Measurements from ENCODE around the gene ELL2.

ELL2 gene

GRCh38 chr5:95935553-95936100 lies 26.0 kb downstream of the ELL2 start:
- DNase-seq (ENCODE audit: low spot score), result no peak
- peaks cover 41% of the 10 kb centered on the region for H3K4me1 ChIP-seq (ENCODE audit: insufficient read depth, poor library complexity, severe bottlenecking)

GRCh38 chr5:95934207-95934804 lies 27.3 kb downstream of the ELL2 start:
- H3K4me1 ChIP-seq (ENCODE audit: insufficient read depth, poor library complexity, severe bottlenecking), result peaks cover 40% of the 10 kb centered on the region
- ATAC-seq (ENCODE audit: low read depth), result no peak
- H3K27me3 ChIP-seq (ENCODE audit: insufficient read depth, poor library complexity, severe bottlenecking), result no peaks in the 10 kb centered on the region

More at GRCh38 chr5:95935553-95936100, 26.0 kb downstream of the ELL2 start:
- TF ChIP-seq CTCF (IDR thresholded peaks at IDR 0.05; ENCODE audit: poor library complexity, severe bottlenecking), result no peak
- Histone ChIP-seq H3K36me3 (ENCODE audit: low read depth) (peaks cover 99% of the 10 kb centered on the region), H3K27me3 (ENCODE audit: insufficient read depth, poor library complexity, severe bottlenecking) (no peaks in the 10 kb centered on the region), H3K27ac (ENCODE audit: poor library complexity, severe bottlenecking) (peak overlapping the region; percentile 11), H3K4me3 (ENCODE audit: severe bottlenecking) (no peak overlapping the region), H3K9me3 (ENCODE audit: severe bottlenecking) (no peaks in the 10 kb centered on the region)
- peak; percentile 43; the same call in 2 of the 3 replicates for ATAC-seq (ENCODE audit: low read depth)

GRCh38 chr5:95932941-95933340 lies 28.7 kb downstream of the ELL2 start:
- no peak for TF ChIP-seq CTCF (IDR thresholded peaks at IDR 0.05; ENCODE audit: poor library complexity, severe bottlenecking)
- Histone ChIP-seq H3K27me3 (ENCODE audit: insufficient read depth, poor library complexity, severe bottlenecking) (no peaks in the 10 kb centered on the region), H3K4me3 (ENCODE audit: severe bottlenecking) (no peak overlapping the region), H3K9me3 (ENCODE audit: severe bottlenecking) (no peaks in the 10 kb centered on the region), H3K36me3 (ENCODE audit: low read depth) (peaks cover 97% of the 10 kb centered on the region), H3K4me1 (ENCODE audit: insufficient read depth, poor library complexity, severe bottlenecking) (peaks cover 47% of the 10 kb centered on the region), H3K27ac (ENCODE audit: poor library complexity, severe bottlenecking) (no peak overlapping the region)
- ATAC-seq (ENCODE audit: low read depth), result no peak
- DNase-seq (ENCODE audit: low spot score), result no peak

More at GRCh38 chr5:95934207-95934804, 27.3 kb downstream of the ELL2 start:
- H3K9me3 ChIP-seq (ENCODE audit: severe bottlenecking), result no peaks in the 10 kb centered on the region
- no peak for DNase-seq (ENCODE audit: low spot score)
- H3K4me3 ChIP-seq (ENCODE audit: severe bottlenecking), result no peak overlapping the region
- H3K27ac ChIP-seq (ENCODE audit: poor library complexity, severe bottlenecking), result peak overlapping the region; percentile 11
- no peak for TF ChIP-seq CTCF (IDR thresholded peaks at IDR 0.05; ENCODE audit: poor library complexity, severe bottlenecking)
- H3K36me3 ChIP-seq (ENCODE audit: low read depth), result peaks cover 99% of the 10 kb centered on the region

- Histone ChIP-seq H3K4me3 (ENCODE audit: severe bottlenecking) (no peak overlapping the region), H3K27me3 (ENCODE audit: insufficient read depth, poor library complexity, severe bottlenecking) (no peaks in the 10 kb centered on the region), H3K27ac (ENCODE audit: poor library complexity, severe bottlenecking) (peak overlapping the region; percentile 2), H3K4me1 (ENCODE audit: insufficient read depth, poor library complexity, severe bottlenecking) (peaks cover 53% of the 10 kb centered on the region), H3K36me3 (ENCODE audit: low read depth) (peaks cover 89% of the 10 kb centered on the region), H3K9me3 (ENCODE audit: severe bottlenecking) (no peaks in the 10 kb centered on the region)
- no peak for TF ChIP-seq CTCF (IDR thresholded peaks at IDR 0.05; ENCODE audit: poor library complexity, severe bottlenecking)
- DNase-seq (ENCODE audit: low spot score), result no peak
- ATAC-seq (ENCODE audit: low read depth), result peak; percentile 32; the same call in 2 of the 3 replicates
These were observed 30.4 kb downstream of the ELL2 start for GRCh38 chr5:95931079-95931833.
